H1 (cell line): ENCODE measurements around the gene ZNF592. TPM values are rescaled to one million over a fixed set of nuclear protein-coding genes. Genes with fewer than 3 reads are reported as not detected.

Experiments used
- CTCF ChIA-PET: fragments of 300-600 bp; sonication (Branson Sonifier 250); formaldehyde crosslinking; loops from one replicate; lab custom pipeline; 2021; ENCODE audit not compliant: partially characterized antibody; lab: Charles Lee
- POLR2A ChIA-PET: fragments of 300-600 bp; sonication (Branson Sonifier 250); formaldehyde crosslinking; loops from one replicate; lab custom pipeline; 2021; ENCODE audit warnings: inconsistent platforms; ENCODE audit not compliant: partially characterized antibody; lab: Charles Lee
- DNase-seq, 2 experiments: peaks; one replicate each; pipeline versions ENCODE4 v3.0.0 to v3.0.0-alpha.2; 2010 to 2022; ENCODE audit warnings: low spot score in 2 of 2, low read depth in 1 of 2, mixed read lengths in 1 of 2
- FAIRE-seq: peaks from 2 replicates; lab custom pipeline; 2011; peaks lifted over from hg19 to GRCh38; lab: Jason Lieb, UNC
- H2AFZ ChIP-seq: 2 replicates; pipeline ENCODE4 v1.8.1; 2012; ENCODE audit warnings: low read length, inconsistent platforms
- H2AK5ac ChIP-seq: 2 replicates; pipeline ENCODE4 v1.6.1; 2013; ENCODE audit warnings: low read depth, low read length
- H2BK120ac ChIP-seq: replicated peaks from 2 replicates; pipeline ENCODE3; 2013; ENCODE audit warnings: low read depth, low read length, inconsistent platforms
- H2BK12ac ChIP-seq: 2 replicates; pipeline ENCODE4 v1.6.1; 2013; ENCODE audit warnings: low read depth, low read length
- H2BK15ac ChIP-seq: 2 replicates; pipeline ENCODE4 v1.6.1; 2013; ENCODE audit warnings: low read length
- H2BK20ac ChIP-seq: 2 replicates; pipeline ENCODE4 v1.6.1; 2013; ENCODE audit warnings: low read length
- H2BK5ac ChIP-seq: 2 replicates; pipeline ENCODE4 v1.6.1; 2013; ENCODE audit warnings: low read depth, low read length
- H3K14ac ChIP-seq: 2 replicates; pipeline ENCODE4 v1.6.1; 2013; ENCODE audit warnings: inconsistent platforms; ENCODE audit not compliant: insufficient read length
- H3K18ac ChIP-seq: 2 replicates; pipeline ENCODE4 v1.6.1; 2013; ENCODE audit warnings: low read length; ENCODE audit errors: extremely low read depth
- H3K23ac ChIP-seq: 2 replicates; pipeline ENCODE4 v1.6.1; 2013; ENCODE audit warnings: inconsistent platforms; ENCODE audit not compliant: insufficient read length
- H3K23me2 ChIP-seq: 2 replicates; pipeline ENCODE4 v1.6.1; 2013; ENCODE audit warnings: low read depth, low read length
- H3K27ac ChIP-seq: 2 replicates; pipeline ENCODE4 v1.6.1; 2011; ENCODE audit warnings: low read depth, low read length, inconsistent platforms
- H3K27me3 ChIP-seq, 4 experiments: replicated peaks in 1 of 4; 1 replicate in 1 of 4; 2 replicates in 3 of 4; pipeline versions ENCODE4 v1.6.1 to v1.8.1; 2011 to 2013; ENCODE audit warnings: low read length in 3 of 4, mild to moderate bottlenecking in 3 of 4, inconsistent platforms in 2 of 4, mixed read lengths in 2 of 4, moderate library complexity in 1 of 4; ENCODE audit not compliant: control insufficient read depth in 3 of 4, insufficient read depth in 3 of 4; ENCODE audit errors: extremely low read depth in 1 of 4
- H3K36me3 ChIP-seq, 4 experiments: 2 replicates each; pipeline versions ENCODE4 v1.6.1 to v1.8.1; 2011 to 2013; ENCODE audit warnings: mild to moderate bottlenecking in 4 of 4, low read length in 3 of 4, moderate library complexity in 2 of 4, control low read depth in 1 of 4, inconsistent platforms in 1 of 4; ENCODE audit not compliant: insufficient read depth in 4 of 4, control insufficient read depth in 2 of 4
- H3K4ac ChIP-seq: replicated peaks from 2 replicates; pipeline ENCODE3; 2013; ENCODE audit warnings: low read length, low read depth, mixed read lengths, inconsistent platforms; ENCODE audit not compliant: insufficient read length
- H3K4me1 ChIP-seq, 4 experiments: replicated peaks in 1 of 4; 1 replicate in 1 of 4; 2 replicates in 3 of 4; pipeline versions ENCODE4 v1.6.1 to v1.8.1; 2011 to 2013; ENCODE audit warnings: low read length in 3 of 4, inconsistent platforms in 2 of 4, mixed read lengths in 1 of 4; ENCODE audit not compliant: insufficient read depth in 4 of 4, control insufficient read depth in 3 of 4
- H3K4me2 ChIP-seq, 2 experiments: 2 replicates each; pipeline versions ENCODE4 v1.6.1 to v1.8.1; 2011 to 2013; ENCODE audit warnings: low read depth in 2 of 2, low read length in 2 of 2, control low read depth in 1 of 2, inconsistent platforms in 1 of 2, mild to moderate bottlenecking in 1 of 2; ENCODE audit not compliant: insufficient read depth in 1 of 2
- H3K4me3 ChIP-seq, 4 experiments: fragments of 200-600, 300-600 bp in 1 of 4; sonication (generic), shearing (Covaris generic), sonication (Bioruptor Twin) in 1 of 4; 2 replicates each; pipeline versions ENCODE4 v1.5.1 to v1.8.1; 2011 to 2016; ENCODE audit warnings: low read length in 4 of 4, low read depth in 3 of 4, control low read depth in 2 of 4, inconsistent platforms in 2 of 4, mild to moderate bottlenecking in 2 of 4, mixed read lengths in 1 of 4, moderate library complexity in 1 of 4; ENCODE audit not compliant: insufficient read depth in 2 of 4; ENCODE audit errors: extremely low read depth in 1 of 4
- H3K56ac ChIP-seq: replicated peaks from 2 replicates; pipeline ENCODE3; 2013; ENCODE audit warnings: low read depth, mild to moderate bottlenecking, mixed read lengths, low read length, inconsistent platforms; ENCODE audit not compliant: insufficient read length
- H3K79me1 ChIP-seq: 2 replicates; pipeline ENCODE4 v1.6.1; 2013; ENCODE audit warnings: low read depth, low read length, control low read depth
- H3K79me2 ChIP-seq, 2 experiments: 2 replicates each; pipeline versions ENCODE4 v1.6.1 to v1.8.1; 2012 to 2013; ENCODE audit warnings: low read length in 2 of 2, mild to moderate bottlenecking in 2 of 2, inconsistent platforms in 1 of 2; ENCODE audit not compliant: insufficient read depth in 2 of 2, control insufficient read depth in 1 of 2
- H3K9ac ChIP-seq, 4 experiments: replicated peaks in 1 of 4; 1 replicate in 1 of 4; 2 replicates in 3 of 4; pipeline versions ENCODE4 v1.6.1 to v1.8.1; 2011 to 2013; ENCODE audit warnings: low read depth in 3 of 4, low read length in 3 of 4, control low read depth in 2 of 4, mild to moderate bottlenecking in 2 of 4, moderate library complexity in 2 of 4, inconsistent platforms in 1 of 4; ENCODE audit errors: extremely low read depth in 1 of 4
- H3K9me3 ChIP-seq, 2 experiments: 2 replicates each; pipeline versions ENCODE4 v1.6.1 to v1.8.1; 2012 to 2013; ENCODE audit warnings: mild to moderate bottlenecking in 2 of 2, moderate library complexity in 2 of 2, control low read depth in 1 of 2, inconsistent platforms in 1 of 2, low read depth in 1 of 2, low read length in 1 of 2, mixed read lengths in 1 of 2; ENCODE audit not compliant: insufficient read depth in 2 of 2
- H4K20me1 ChIP-seq, 2 experiments: replicated peaks in 1 of 2; 2 replicates each; pipeline versions ENCODE3 to v1.8.1; 2011 to 2013; ENCODE audit warnings: inconsistent platforms in 2 of 2, low read length in 2 of 2, mild to moderate bottlenecking in 1 of 2; ENCODE audit not compliant: insufficient read depth in 2 of 2, control insufficient read depth in 1 of 2
- H4K5ac ChIP-seq: 2 replicates; pipeline ENCODE4 v1.6.1; 2013; ENCODE audit warnings: low read length, low read depth, mixed read lengths, inconsistent platforms; ENCODE audit not compliant: insufficient read length
- H4K8ac ChIP-seq: 2 replicates; pipeline ENCODE4 v1.8.0; 2013; ENCODE audit warnings: mild to moderate bottlenecking, moderate library complexity, low read length, inconsistent platforms; ENCODE audit not compliant: insufficient read depth; ENCODE audit errors: extremely low read depth
- H4K91ac ChIP-seq: replicated peaks from 2 replicates; pipeline ENCODE3; 2013; ENCODE audit warnings: low read length, mixed read lengths, inconsistent platforms; ENCODE audit not compliant: insufficient read length
- CTCF ChIP-seq, 3 experiments: IDR thresholded peaks; 1 replicate in 2 of 3; 2 replicates in 1 of 3; pipeline versions ENCODE4 v1.5.1 to v1.6.1; 2011; ENCODE audit warnings: low read length in 3 of 3, mild to moderate bottlenecking in 3 of 3, inconsistent platforms in 2 of 3, low read depth in 1 of 3, moderate library complexity in 1 of 3; ENCODE audit not compliant: insufficient read depth in 1 of 3; ENCODE audit errors: control extremely low read depth in 1 of 3
- E2F6 ChIP-seq: IDR thresholded peaks from 2 replicates; pipeline ENCODE4 v1.6.1; 2012; ENCODE audit warnings: inconsistent platforms
- FOSL1 ChIP-seq: IDR thresholded peaks from 2 replicates; pipeline ENCODE4 v1.6.1; 2011; ENCODE audit warnings: mild to moderate bottlenecking, low read depth, low read length, moderate library complexity; ENCODE audit not compliant: insufficient read depth
- SAP30 ChIP-seq: fragments of 300-600 bp; sonication (generic); IDR thresholded peaks from 2 replicates; pipeline ENCODE4 v1.7.1; 2012; ENCODE audit warnings: low read length, moderate library complexity, mild to moderate bottlenecking, inconsistent platforms; ENCODE audit not compliant: insufficient read depth, insufficient replicate concordance
- TAF7 ChIP-seq: optimal IDR thresholded peaks from 2 replicates; pipeline ENCODE3; 2011; ENCODE audit warnings: low read depth, mild to moderate bottlenecking, inconsistent platforms, low read length, moderate library complexity, borderline replicate concordance
- YY1 ChIP-seq: IDR thresholded peaks from 2 replicates; pipeline ENCODE4 v1.6.1; 2011; ENCODE audit warnings: low read depth, mild to moderate bottlenecking, low read length
- WGBS, 2 experiments: shearing (Covaris generic) in 1 of 2; methylation state at CpG; one replicate each; pipeline versions ENCODE4 v1.1.6 to v1.1.7; 2013 to 2015; ENCODE audit warnings: low lambda C conversion rate in 2 of 2, mixed read lengths in 2 of 2, inconsistent platforms in 1 of 2, low coverage in 1 of 2, missing lambda C conversion rate in 1 of 2; ENCODE audit not compliant: insufficient replicate concordance in 2 of 2, insufficient coverage in 1 of 2, insufficient read length in 1 of 2; ENCODE audit errors: extremely low coverage in 1 of 2, missing lambda C conversion rate in 1 of 2; 5-methylcytosine and 5-hydroxymethylcytosine counted together
- polyA plus RNA-seq, 7 experiments: library from polyadenylated mRNA; depleted of rRNA in 3 of 7; stranded (reverse) in 5 of 7; unstranded in 2 of 7; fragments of >200 nt in 5 of 7; fragments of 200-250 nt in 2 of 7; gene quantifications; 1 replicate in 5 of 7; 2 replicates in 1 of 7; 4 replicates in 1 of 7; pipeline versions ENCODE4 v1.2.1 to v1.2.3, GENCODE V29; 2011 to 2013; ENCODE audit warnings: missing spikeins in 2 of 7, mixed read lengths in 2 of 7
- total RNA-seq: library from RNA; stranded (reverse); fragmentation: NEBNext Ultra II Directional; extraction: Animal tissue kit (Norgen Biotek cat#: 25700); gene quantifications from 2 replicates; pipeline ENCODE4 v1.2.1, GENCODE V29; 2021

The ZNF592 gene
- total and polyA plus RNA-seq, 2 of the 8 experiments (the other 6 are each of a cell fraction or from before 2014, with no cell fraction given): 14.2 to 33.0 TPM

- Histone ChIP-seq H3K36me3 (no peaks in the 10 kb centered on the region), H3K9me3 (no peaks in the 10 kb centered on the region), H3K18ac (peak overlapping the region; percentile 93), H2BK5ac (peak overlapping the region; percentile 96), H3K79me2 (peaks cover 8 to 40% of the 10 kb centered on the region in 2 experiments), H4K5ac (peak overlapping the region; percentile 93), H3K23me2 (peaks cover 15% of the 10 kb centered on the region), H2BK120ac (no peak overlapping the region), H3K4ac (peak overlapping the region; percentile 71), H3K23ac (no peak overlapping the region), H3K9ac (peak overlapping the region; percentile 64 to 86 (median 77)), H3K4me3 (peak overlapping the region; percentile 61 to 77 (median 68)), H2AK5ac (no peak overlapping the region), H3K27me3 (no peaks in the 10 kb centered on the region), H3K27ac (peak overlapping the region; percentile 87), H3K56ac (peak overlapping the region; percentile 60), H3K4me1 (peaks cover 3 to 13% (median 11%) of the 10 kb centered on the region in 4 experiments), H2BK12ac (peak overlapping the region; percentile 86), H3K79me1 (peaks cover 4% of the 10 kb centered on the region; the same call in 1 of the 2 replicates), H2AFZ (peak overlapping the region; percentile 52), H2BK15ac (peak overlapping the region; percentile 83; the same call in 1 of the 2 replicates), H2BK20ac (0 out of 2 replicates have a peak overlapping the region, but pooled peaks have one; percentile 3), H3K14ac (no peak overlapping the region), H4K8ac (peak overlapping the region; percentile 87), H4K20me1 (peaks cover 2 to 11% of the 10 kb centered on the region in 2 experiments), H4K91ac (peak overlapping the region; percentile 92), H3K4me2 (peak overlapping the region; percentile 88 to 92)
- peak in 1 of 2 experiments; percentile 89 for DNase-seq
- 8% methylated on average over 29 of the region's 46 CpGs; no CpG with 5 or more reads in 1 of the 2 experiments for WGBS, 2 experiments
- POLR2A ChIA-PET: interaction anchor here (0.7 to 4.7 kb wide), 10 partner anchors 12 to 146 kb away, joined by 3 to 42 read pairs (median 4); partner anchors contain the start of genes SEC11A, WDR73 and ZSCAN2
- CTCF ChIA-PET: interaction anchor here (0.9 to 1.5 kb wide), 7 partner anchors 12 to 92 kb away, joined by 3 to 6 read pairs (median 4); partner anchors contain the start of gene SEC11A
- no peak for FAIRE-seq
- TF ChIP-seq E2F6: peak; percentile 52
- peak; percentile 63; the same call in 1 of the 2 replicates for TF ChIP-seq YY1
- TF ChIP-seq SAP30: peak; percentile 61
- no peak for TF ChIP-seq FOSL1
- TF ChIP-seq CTCF (IDR thresholded peaks at IDR 0.05; ENCODE audit: control extremely low read depth in 1 of 3, insufficient read depth in 1 of 3, low read depth in 1 of 3, low read length in 3 of 3): 0 out of 4 replicates have a peak, but pooled peaks of 1 of the 3 experiments have one; percentile 14
- TF ChIP-seq TAF7: peak; percentile 30
Measured at GRCh38 chr15:84747416-84748273, 747 bp upstream of the ZNF592 start.
